ENCODE data around the gene USP47.

The USP47 gene

GRCh38 chr11:11841723-11842420, at the start of gene USP47:
USP47 (plus strand) TSS chr11:11841972; CDS start chr11:11842186, 214 bp downstream.
- peak; percentile 67 to 87 for DNase-seq

- no peak for DNase-seq
Observed at GRCh38 chr11:11793073-11793472, 48.7 kb upstream of the USP47 start.

- DNase-seq: peak; percentile 33 to 65
Observed at GRCh38 chr11:11798586-11799438, 43.0 kb upstream of the USP47 start.

GRCh38 chr11:11805228-11805627, 36.5 kb upstream of the USP47 start:
- no peak for DNase-seq

GRCh38 chr11:11806074-11806473, 35.7 kb upstream of the USP47 start:
- no peak for DNase-seq

- no peak for DNase-seq
Observed at GRCh38 chr11:11806586-11806985, 35.2 kb upstream of the USP47 start.

GRCh38 chr11:11807811-11808782, 33.7 kb upstream of the USP47 start:
- no peak for DNase-seq

GRCh38 chr11:11808992-11809615, 32.7 kb upstream of the USP47 start:
- no peak for DNase-seq

GRCh38 chr11:11810764-11811726, 30.7 kb upstream of the USP47 start:
- no peak for DNase-seq

- no peak for DNase-seq
Observed at GRCh38 chr11:11813288-11813962, 28.3 kb upstream of the USP47 start.

- DNase-seq: peak in 1 of 2 experiments; percentile 11
Observed at GRCh38 chr11:11814614-11815452, 26.9 kb upstream of the USP47 start.

- DNase-seq: no peak
Observed at GRCh38 chr11:11816511-11817314, 25.1 kb upstream of the USP47 start.

- no peak for DNase-seq
Observed at GRCh38 chr11:11817957-11818356, 23.8 kb upstream of the USP47 start.

GRCh38 chr11:11818529-11819121, 23.1 kb upstream of the USP47 start:
- DNase-seq: no peak

- DNase-seq: no peak
Observed at GRCh38 chr11:11821899-11822298, 19.9 kb upstream of the USP47 start.

GRCh38 chr11:11822946-11823345, 18.8 kb upstream of the USP47 start:
- no peak for DNase-seq

GRCh38 chr11:11826260-11826659, 15.5 kb upstream of the USP47 start:
- no peak for DNase-seq

GRCh38 chr11:11827272-11827671, 14.5 kb upstream of the USP47 start:
- DNase-seq: no peak

Measured in NCI-H2081 (cell line).